Measurements from ENCODE around the gene SH3RF2. TPM values are rescaled to one million over a fixed set of nuclear protein-coding genes. Genes with fewer than 3 reads are reported as not detected.

SH3RF2 gene
- total and polyA plus RNA-seq, 2 of the 13 experiments (the other 11 are each of a cell fraction or from before 2014, with no cell fraction given): 2.6 to 3.7 TPM

DNA sequence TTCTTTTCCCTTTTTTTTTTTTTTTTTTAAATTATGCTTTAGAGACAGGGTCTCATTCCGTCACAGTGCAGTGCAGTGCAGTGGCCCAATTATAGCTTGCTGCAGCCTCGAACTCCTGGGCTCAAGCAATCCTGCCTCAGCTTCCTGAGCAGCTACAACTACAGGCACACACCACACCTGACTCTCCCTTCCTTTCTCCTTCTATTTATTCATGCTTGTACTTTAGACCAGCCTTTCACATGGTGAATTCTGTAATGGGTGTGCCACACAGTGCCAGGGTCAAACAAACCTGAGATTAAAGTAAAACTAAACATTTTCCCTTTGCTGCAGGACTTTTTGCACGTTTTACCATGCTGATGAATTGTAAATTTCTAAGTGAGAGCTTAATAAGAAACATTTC, 8.0 kb downstream of the SH3RF2 start (continued):
- TF ChIP-seq, protein P1, sequence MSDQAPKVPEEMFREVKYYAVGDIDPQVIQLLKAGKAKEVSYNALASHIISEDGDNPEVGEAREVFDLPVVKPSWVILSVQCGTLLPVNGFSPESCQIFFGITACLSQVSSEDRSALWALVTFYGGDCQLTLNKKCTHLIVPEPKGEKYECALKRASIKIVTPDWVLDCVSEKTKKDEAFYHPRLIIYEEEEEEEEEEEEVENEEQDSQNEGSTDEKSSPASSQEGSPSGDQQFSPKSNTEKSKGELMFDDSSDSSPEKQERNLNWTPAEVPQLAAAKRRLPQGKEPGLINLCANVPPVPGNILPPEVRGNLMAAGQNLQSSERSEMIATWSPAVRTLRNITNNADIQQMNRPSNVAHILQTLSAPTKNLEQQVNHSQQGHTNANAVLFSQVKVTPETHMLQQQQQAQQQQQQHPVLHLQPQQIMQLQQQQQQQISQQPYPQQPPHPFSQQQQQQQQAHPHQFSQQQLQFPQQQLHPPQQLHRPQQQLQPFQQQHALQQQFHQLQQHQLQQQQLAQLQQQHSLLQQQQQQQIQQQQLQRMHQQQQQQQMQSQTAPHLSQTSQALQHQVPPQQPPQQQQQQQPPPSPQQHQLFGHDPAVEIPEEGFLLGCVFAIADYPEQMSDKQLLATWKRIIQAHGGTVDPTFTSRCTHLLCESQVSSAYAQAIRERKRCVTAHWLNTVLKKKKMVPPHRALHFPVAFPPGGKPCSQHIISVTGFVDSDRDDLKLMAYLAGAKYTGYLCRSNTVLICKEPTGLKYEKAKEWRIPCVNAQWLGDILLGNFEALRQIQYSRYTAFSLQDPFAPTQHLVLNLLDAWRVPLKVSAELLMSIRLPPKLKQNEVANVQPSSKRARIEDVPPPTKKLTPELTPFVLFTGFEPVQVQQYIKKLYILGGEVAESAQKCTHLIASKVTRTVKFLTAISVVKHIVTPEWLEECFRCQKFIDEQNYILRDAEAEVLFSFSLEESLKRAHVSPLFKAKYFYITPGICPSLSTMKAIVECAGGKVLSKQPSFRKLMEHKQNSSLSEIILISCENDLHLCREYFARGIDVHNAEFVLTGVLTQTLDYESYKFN (CRISPR knock-in tag; conservative IDR thresholded peaks at IDR 0.05): peak; percentile 50; the same call in 1 of the 2 replicates
- TF ChIP-seq, protein P2, sequence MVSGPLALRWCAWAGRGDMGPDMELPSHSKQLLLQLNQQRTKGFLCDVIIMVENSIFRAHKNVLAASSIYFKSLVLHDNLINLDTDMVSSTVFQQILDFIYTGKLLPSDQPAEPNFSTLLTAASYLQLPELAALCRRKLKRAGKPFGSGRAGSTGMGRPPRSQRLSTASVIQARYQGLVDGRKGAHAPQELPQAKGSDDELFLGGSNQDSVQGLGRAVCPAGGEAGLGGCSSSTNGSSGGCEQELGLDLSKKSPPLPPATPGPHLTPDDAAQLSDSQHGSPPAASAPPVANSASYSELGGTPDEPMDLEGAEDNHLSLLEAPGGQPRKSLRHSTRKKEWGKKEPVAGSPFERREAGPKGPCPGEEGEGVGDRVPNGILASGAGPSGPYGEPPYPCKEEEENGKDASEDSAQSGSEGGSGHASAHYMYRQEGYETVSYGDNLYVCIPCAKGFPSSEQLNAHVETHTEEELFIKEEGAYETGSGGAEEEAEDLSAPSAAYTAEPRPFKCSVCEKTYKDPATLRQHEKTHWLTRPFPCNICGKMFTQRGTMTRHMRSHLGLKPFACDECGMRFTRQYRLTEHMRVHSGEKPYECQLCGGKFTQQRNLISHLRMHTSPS (CRISPR knock-in tag; IDR thresholded peaks at IDR 0.05; ENCODE audit: low read depth): peak; percentile 78; the same call in 1 of the 2 replicates
- TF ChIP-seq CEBPG (CRISPR knock-in tag; IDR thresholded peaks at IDR 0.05): 0 out of 2 replicates have a peak, but pooled peaks have one; percentile 31
- TF ChIP-seq NR2F6 (IDR thresholded peaks at IDR 0.05): no peak
- 0 out of 2 replicates have a peak, but pooled peaks have one; percentile 31 for TF ChIP-seq NR2F6 (CRISPR knock-in tag; IDR thresholded peaks at IDR 0.05)
- peak; percentile 57; the same call in 1 of the 2 replicates for TF ChIP-seq GATAD2A (CRISPR knock-in tag; IDR thresholded peaks at IDR 0.05)
- peak; percentile 55; the same call in 1 of the 2 replicates for TF ChIP-seq ZNF7 (CRISPR knock-in tag; IDR thresholded peaks at IDR 0.05)
- peak; percentile 78 for TF ChIP-seq ZMYM2 (CRISPR knock-in tag; IDR thresholded peaks at IDR 0.05)
- peak; percentile 25; the same call in 1 of the 2 replicates for TF ChIP-seq SAP130 (CRISPR knock-in tag; IDR thresholded peaks at IDR 0.05; ENCODE audit: low read depth)
- TF ChIP-seq, protein P3, sequence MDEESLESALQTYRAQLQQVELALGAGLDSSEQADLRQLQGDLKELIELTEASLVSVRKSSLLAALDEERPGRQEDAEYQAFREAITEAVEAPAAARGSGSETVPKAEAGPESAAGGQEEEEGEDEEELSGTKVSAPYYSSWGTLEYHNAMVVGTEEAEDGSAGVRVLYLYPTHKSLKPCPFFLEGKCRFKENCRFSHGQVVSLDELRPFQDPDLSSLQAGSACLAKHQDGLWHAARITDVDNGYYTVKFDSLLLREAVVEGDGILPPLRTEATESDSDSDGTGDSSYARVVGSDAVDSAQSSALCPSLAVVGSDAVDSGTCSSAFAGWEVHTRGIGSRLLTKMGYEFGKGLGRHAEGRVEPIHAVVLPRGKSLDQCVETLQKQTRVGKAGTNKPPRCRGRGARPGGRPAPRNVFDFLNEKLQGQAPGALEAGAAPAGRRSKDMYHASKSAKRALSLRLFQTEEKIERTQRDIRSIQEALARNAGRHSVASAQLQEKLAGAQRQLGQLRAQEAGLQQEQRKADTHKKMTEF (CRISPR knock-in tag; IDR thresholded peaks at IDR 0.05): peak; percentile 48; the same call in 1 of the 2 replicates
- TF ChIP-seq HNRNPL (IDR thresholded peaks at IDR 0.05; ENCODE audit: low read depth, low read length): 0 out of 2 replicates have a peak, but pooled peaks have one; percentile 52
- TF ChIP-seq, protein P4, sequence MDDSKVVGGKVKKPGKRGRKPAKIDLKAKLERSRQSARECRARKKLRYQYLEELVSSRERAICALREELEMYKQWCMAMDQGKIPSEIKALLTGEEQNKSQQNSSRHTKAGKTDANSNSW (CRISPR knock-in tag; IDR thresholded peaks at IDR 0.05; ENCODE audit: borderline replicate concordance): no peak
- TF ChIP-seq SOX13 (IDR thresholded peaks at IDR 0.05): no peak
- TF ChIP-seq SOX13 (CRISPR knock-in tag; conservative IDR thresholded peaks at IDR 0.05 in 1 of 2, IDR thresholded peaks at IDR 0.05 in 1 of 2): peak in 1 of 2 experiments; percentile 24; a peak in 1 of 4 replicates
- TF ChIP-seq, protein P5, sequence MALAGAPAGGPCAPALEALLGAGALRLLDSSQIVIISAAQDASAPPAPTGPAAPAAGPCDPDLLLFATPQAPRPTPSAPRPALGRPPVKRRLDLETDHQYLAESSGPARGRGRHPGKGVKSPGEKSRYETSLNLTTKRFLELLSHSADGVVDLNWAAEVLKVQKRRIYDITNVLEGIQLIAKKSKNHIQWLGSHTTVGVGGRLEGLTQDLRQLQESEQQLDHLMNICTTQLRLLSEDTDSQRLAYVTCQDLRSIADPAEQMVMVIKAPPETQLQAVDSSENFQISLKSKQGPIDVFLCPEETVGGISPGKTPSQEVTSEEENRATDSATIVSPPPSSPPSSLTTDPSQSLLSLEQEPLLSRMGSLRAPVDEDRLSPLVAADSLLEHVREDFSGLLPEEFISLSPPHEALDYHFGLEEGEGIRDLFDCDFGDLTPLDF (CRISPR knock-in tag; IDR thresholded peaks at IDR 0.05): no peak
- peak; percentile 28; the same call in 1 of the 2 replicates for TF ChIP-seq HMG20A (CRISPR knock-in tag; IDR thresholded peaks at IDR 0.05; ENCODE audit: borderline replicate concordance)
